ENCODE results near the gene TMEM250. TPM values are rescaled to one million over a fixed set of nuclear protein-coding genes. Genes with fewer than 3 reads are reported as not detected.

Gene TMEM250
- total and polyA plus RNA-seq, 9 of the 15 experiments (the other 6 are each of a cell fraction or from before 2014, with no cell fraction given): 0.32 to 44.6 (median 12.2) TPM

DNA sequence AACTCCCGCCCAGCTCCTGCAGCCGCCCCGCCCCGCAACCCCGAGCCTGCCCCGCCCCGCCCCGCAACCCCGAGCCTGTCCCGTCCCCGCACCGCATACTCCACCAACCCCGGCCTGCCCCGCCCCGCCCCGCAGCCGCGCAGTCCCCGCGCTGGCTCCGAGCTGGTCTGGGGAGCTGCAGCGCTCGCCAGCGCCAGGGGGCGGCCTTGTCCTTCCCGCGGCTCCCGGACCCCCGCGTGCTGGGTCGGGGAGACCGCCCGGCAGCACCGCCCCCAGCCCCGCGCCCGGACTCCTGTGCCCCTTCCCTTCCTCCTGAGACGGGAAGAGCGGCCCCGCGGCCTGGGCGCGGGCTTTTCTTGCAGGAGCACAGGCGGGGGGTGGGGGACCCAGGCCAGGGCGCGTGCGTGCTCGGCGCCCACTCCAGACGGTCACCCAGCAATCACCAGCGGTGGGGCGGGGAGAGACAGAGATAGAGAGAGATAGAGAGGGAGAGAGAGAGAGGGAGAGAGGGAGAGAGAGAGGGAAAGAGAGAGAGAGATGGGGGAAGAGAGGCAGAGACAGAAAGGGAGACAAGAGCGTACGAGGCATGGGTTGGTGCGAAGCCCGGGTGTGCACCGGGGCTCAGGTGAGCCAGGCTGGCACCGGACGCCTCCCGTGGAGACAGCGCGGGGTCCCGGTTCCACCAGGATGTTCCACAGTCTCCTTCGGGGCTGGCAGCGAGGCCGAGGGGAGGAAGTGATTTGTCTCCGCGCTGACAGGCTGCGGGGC, 14.7 kb upstream of the TMEM250 start (continued):
- TF ChIP-seq, protein P1, sequence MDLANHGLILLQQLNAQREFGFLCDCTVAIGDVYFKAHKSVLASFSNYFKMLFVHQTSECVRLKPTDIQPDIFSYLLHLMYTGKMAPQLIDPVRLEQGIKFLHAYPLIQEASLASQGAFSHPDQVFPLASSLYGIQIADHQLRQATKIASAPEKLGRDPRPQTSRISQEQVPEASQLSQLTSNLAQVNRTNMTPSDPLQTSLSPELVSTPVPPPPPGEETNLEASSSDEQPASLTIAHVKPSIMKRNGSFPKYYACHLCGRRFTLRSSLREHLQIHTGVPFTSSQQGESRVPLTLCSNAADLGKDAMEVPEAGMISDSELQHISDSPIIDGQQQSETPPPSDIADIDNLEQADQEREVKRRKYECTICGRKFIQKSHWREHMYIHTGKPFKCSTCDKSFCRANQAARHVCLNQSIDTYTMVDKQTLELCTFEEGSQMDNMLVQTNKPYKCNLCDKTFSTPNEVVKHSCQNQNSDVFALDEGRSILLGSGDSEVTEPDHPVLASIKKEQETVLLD (IDR thresholded peaks at IDR 0.05): 0 out of 2 replicates have a peak, but pooled peaks have one; percentile 55
- TF ChIP-seq RBM15 (IDR thresholded peaks at IDR 0.05; ENCODE audit: insufficient read depth, low read length): no peak
- TF ChIP-seq MAZ (CRISPR knock-in tag; conservative IDR thresholded peaks at IDR 0.05 in 1 of 2, IDR thresholded peaks at IDR 0.05 in 1 of 2): peak; percentile 57 to 76; a peak in 3 of 4 replicates
- peak; percentile 55 for TF ChIP-seq PCBP1 (IDR thresholded peaks at IDR 0.05; ENCODE audit: low read depth, low read length, poor library complexity, severe bottlenecking)
- TF ChIP-seq KDM5B (IDR thresholded peaks at IDR 0.05; ENCODE audit: insufficient replicate concordance, low read depth, low read length): peak; percentile 54
- TF ChIP-seq, protein P2, sequence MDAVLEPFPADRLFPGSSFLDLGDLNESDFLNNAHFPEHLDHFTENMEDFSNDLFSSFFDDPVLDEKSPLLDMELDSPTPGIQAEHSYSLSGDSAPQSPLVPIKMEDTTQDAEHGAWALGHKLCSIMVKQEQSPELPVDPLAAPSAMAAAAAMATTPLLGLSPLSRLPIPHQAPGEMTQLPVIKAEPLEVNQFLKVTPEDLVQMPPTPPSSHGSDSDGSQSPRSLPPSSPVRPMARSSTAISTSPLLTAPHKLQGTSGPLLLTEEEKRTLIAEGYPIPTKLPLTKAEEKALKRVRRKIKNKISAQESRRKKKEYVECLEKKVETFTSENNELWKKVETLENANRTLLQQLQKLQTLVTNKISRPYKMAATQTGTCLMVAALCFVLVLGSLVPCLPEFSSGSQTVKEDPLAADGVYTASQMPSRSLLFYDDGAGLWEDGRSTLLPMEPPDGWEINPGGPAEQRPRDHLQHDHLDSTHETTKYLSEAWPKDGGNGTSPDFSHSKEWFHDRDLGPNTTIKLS (IDR thresholded peaks at IDR 0.05; ENCODE audit: borderline replicate concordance, low read depth): 0 out of 2 replicates have a peak, but pooled peaks have one; percentile 18
- TF ChIP-seq, protein P3, sequence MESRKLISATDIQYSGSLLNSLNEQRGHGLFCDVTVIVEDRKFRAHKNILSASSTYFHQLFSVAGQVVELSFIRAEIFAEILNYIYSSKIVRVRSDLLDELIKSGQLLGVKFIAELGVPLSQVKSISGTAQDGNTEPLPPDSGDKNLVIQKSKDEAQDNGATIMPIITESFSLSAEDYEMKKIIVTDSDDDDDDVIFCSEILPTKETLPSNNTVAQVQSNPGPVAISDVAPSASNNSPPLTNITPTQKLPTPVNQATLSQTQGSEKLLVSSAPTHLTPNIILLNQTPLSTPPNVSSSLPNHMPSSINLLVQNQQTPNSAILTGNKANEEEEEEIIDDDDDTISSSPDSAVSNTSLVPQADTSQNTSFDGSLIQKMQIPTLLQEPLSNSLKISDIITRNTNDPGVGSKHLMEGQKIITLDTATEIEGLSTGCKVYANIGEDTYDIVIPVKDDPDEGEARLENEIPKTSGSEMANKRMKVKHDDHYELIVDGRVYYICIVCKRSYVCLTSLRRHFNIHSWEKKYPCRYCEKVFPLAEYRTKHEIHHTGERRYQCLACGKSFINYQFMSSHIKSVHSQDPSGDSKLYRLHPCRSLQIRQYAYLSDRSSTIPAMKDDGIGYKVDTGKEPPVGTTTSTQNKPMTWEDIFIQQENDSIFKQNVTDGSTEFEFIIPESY (CRISPR knock-in tag; IDR thresholded peaks at IDR 0.05): 0 out of 2 replicates have a peak, but pooled peaks have one; percentile 22
- 0 out of 2 replicates have a peak, but pooled peaks have one; percentile 7 for TF ChIP-seq CREM (IDR thresholded peaks at IDR 0.05; ENCODE audit: low read depth)
- TF ChIP-seq, protein P4, sequence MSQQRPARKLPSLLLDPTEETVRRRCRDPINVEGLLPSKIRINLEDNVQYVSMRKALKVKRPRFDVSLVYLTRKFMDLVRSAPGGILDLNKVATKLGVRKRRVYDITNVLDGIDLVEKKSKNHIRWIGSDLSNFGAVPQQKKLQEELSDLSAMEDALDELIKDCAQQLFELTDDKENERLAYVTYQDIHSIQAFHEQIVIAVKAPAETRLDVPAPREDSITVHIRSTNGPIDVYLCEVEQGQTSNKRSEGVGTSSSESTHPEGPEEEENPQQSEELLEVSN (IDR thresholded peaks at IDR 0.05; ENCODE audit: borderline replicate concordance in 1 of 2, extremely low read depth in 1 of 2, insufficient read depth in 1 of 2, insufficient read length in 1 of 2, low read depth in 1 of 2, low read length in 1 of 2, poor library complexity in 1 of 2, severe bottlenecking in 1 of 2): peak; percentile 12 to 90
- peak; percentile 52; the same call in 1 of the 2 replicates for TF ChIP-seq BCOR (IDR thresholded peaks at IDR 0.05)
- TF ChIP-seq, protein P5, sequence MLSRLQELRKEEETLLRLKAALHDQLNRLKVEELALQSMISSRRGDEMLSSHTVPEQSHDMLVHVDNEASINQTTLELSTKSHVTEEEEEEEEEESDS (CRISPR knock-in tag; IDR thresholded peaks at IDR 0.05): no peak
- 0 out of 2 replicates have a peak, but pooled peaks have one; percentile 43 for TF ChIP-seq TOE1 (IDR thresholded peaks at IDR 0.05; ENCODE audit: borderline replicate concordance)
- TF ChIP-seq TOE1 (CRISPR knock-in tag; IDR thresholded peaks at IDR 0.05; ENCODE audit: borderline replicate concordance, low read depth): no peak
- peak; percentile 66; the same call in 1 of the 2 replicates for TF ChIP-seq RB1 (IDR thresholded peaks at IDR 0.05; ENCODE audit: low read depth)
- TF ChIP-seq ZBTB7A (IDR thresholded peaks at IDR 0.05; ENCODE audit: borderline replicate concordance, control insufficient read depth, low read depth, low read length): peak; percentile 97
- no peak for TF ChIP-seq CBFA2T2 (conservative IDR thresholded peaks at IDR 0.05)
- TF ChIP-seq POLR2AphosphoS5 (IDR thresholded peaks at IDR 0.05; ENCODE audit: control insufficient read depth, insufficient read depth, low read depth, low read length): no peak
